GM23338 (cell line): ENCODE results near the gene UBE2J1.

ENCODE experiments used
- CREB1 ChIP-seq: fragments of 250-450 bp; sonication (Bioruptor Pico); IDR thresholded peaks from 2 replicates; pipeline ENCODE4 v1.5.0; 2020; ENCODE audit warnings: low read depth, mild to moderate bottlenecking, moderate library complexity
- EZH2 ChIP-seq: fragments of 200-600 bp; sonication (generic); IDR thresholded peaks from one replicate; pipeline ENCODE4 v1.8.0; 2017; ENCODE audit warnings: antibody characterized with exemption, mild to moderate bottlenecking, low read depth; ENCODE audit not compliant: unreplicated experiment
- EZH2phosphoT487 ChIP-seq: fragments of 200-600 bp; sonication (generic); IDR thresholded peaks from one replicate; pipeline ENCODE4 v1.8.1; 2018; ENCODE audit warnings: antibody characterized with exemption; ENCODE audit not compliant: unreplicated experiment
- JUNB ChIP-seq: IDR thresholded peaks from one replicate; pipeline ENCODE4 v1.6.1; 2016; ENCODE audit warnings: antibody characterized with exemption; ENCODE audit not compliant: unreplicated experiment
- POLR2AphosphoS5 ChIP-seq: IDR thresholded peaks from 2 replicates; pipeline ENCODE4 v1.6.1; 2016; ENCODE audit warnings: antibody characterized with exemption, low read depth
- STAT1 ChIP-seq: IDR thresholded peaks from one replicate; pipeline ENCODE4 v1.6.1; 2016; ENCODE audit warnings: antibody characterized with exemption; ENCODE audit not compliant: unreplicated experiment
- ZNF114 ChIP-seq: fragments of 250-450 bp; sonication (Bioruptor Pico); IDR thresholded peaks from 2 replicates; pipeline ENCODE4 v1.5.0; 2020; ENCODE audit warnings: mild to moderate bottlenecking, moderate library complexity
- ZNF331 ChIP-seq: fragments of 250-450 bp; sonication (Bioruptor Pico); IDR thresholded peaks from 2 replicates; pipeline ENCODE4 v1.5.0; 2020; ENCODE audit warnings: low read depth, mild to moderate bottlenecking, moderate library complexity
- TF ChIP-seq, protein P1 (sequence below), 2 experiments: fragments of 200-600 bp in 1 of 2; sonication (generic) in 1 of 2; conservative IDR thresholded peaks; 2 replicates each; pipeline versions ENCODE4 v1.5.1 to v1.6.1; 2016 to 2017; ENCODE audit warnings: antibody characterized with exemption in 2 of 2, low read depth in 2 of 2, mild to moderate bottlenecking in 2 of 2, moderate library complexity in 1 of 2
- TF ChIP-seq, protein P2 (sequence below): IDR thresholded peaks from one replicate; pipeline ENCODE4 v1.6.1; 2018; ENCODE audit warnings: antibody characterized with exemption; ENCODE audit not compliant: unreplicated experiment
- TF ChIP-seq, protein P3 (sequence below): IDR thresholded peaks from 2 replicates; pipeline ENCODE4 v1.6.1; 2016; ENCODE audit warnings: antibody characterized with exemption

DNA sequence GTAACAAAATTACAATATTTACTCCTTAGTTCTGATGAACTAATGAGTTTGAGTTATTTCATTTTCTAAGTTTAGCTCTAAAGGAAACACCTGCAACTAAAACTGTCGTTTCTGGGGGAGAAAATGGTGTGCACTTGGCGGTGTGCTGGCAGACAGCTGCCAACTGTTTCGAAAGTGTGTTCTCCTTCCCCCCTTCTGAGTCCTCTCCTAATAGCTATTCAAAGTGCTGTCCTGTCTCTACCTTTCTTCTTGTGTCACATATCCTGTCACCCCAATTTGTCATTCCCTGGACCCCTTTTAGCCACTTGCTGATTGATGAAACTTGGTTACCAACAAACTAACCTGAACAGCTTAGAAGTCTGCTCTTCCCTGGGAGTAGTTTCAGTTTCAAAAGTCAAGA, 4.9 kb upstream of the UBE2J1 start:
- TF ChIP-seq, protein P1, sequence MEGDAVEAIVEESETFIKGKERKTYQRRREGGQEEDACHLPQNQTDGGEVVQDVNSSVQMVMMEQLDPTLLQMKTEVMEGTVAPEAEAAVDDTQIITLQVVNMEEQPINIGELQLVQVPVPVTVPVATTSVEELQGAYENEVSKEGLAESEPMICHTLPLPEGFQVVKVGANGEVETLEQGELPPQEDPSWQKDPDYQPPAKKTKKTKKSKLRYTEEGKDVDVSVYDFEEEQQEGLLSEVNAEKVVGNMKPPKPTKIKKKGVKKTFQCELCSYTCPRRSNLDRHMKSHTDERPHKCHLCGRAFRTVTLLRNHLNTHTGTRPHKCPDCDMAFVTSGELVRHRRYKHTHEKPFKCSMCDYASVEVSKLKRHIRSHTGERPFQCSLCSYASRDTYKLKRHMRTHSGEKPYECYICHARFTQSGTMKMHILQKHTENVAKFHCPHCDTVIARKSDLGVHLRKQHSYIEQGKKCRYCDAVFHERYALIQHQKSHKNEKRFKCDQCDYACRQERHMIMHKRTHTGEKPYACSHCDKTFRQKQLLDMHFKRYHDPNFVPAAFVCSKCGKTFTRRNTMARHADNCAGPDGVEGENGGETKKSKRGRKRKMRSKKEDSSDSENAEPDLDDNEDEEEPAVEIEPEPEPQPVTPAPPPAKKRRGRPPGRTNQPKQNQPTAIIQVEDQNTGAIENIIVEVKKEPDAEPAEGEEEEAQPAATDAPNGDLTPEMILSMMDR (conservative IDR thresholded peaks at IDR 0.05; ENCODE audit: low read depth in 2 of 2), result no peak
- TF ChIP-seq EZH2phosphoT487 (no peak), POLR2AphosphoS5 (no peak), EZH2 (no peak), CREB1 (CRISPR knock-in tag) (no peak), JUNB (no peak), ZNF331 (CRISPR knock-in tag) (no peak), ZNF114 (CRISPR knock-in tag) (no peak), STAT1 (no peak)
- TF ChIP-seq, protein P2, sequence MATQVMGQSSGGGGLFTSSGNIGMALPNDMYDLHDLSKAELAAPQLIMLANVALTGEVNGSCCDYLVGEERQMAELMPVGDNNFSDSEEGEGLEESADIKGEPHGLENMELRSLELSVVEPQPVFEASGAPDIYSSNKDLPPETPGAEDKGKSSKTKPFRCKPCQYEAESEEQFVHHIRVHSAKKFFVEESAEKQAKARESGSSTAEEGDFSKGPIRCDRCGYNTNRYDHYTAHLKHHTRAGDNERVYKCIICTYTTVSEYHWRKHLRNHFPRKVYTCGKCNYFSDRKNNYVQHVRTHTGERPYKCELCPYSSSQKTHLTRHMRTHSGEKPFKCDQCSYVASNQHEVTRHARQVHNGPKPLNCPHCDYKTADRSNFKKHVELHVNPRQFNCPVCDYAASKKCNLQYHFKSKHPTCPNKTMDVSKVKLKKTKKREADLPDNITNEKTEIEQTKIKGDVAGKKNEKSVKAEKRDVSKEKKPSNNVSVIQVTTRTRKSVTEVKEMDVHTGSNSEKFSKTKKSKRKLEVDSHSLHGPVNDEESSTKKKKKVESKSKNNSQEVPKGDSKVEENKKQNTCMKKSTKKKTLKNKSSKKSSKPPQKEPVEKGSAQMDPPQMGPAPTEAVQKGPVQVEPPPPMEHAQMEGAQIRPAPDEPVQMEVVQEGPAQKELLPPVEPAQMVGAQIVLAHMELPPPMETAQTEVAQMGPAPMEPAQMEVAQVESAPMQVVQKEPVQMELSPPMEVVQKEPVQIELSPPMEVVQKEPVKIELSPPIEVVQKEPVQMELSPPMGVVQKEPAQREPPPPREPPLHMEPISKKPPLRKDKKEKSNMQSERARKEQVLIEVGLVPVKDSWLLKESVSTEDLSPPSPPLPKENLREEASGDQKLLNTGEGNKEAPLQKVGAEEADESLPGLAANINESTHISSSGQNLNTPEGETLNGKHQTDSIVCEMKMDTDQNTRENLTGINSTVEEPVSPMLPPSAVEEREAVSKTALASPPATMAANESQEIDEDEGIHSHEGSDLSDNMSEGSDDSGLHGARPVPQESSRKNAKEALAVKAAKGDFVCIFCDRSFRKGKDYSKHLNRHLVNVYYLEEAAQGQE, result no peak
- TF ChIP-seq, protein P3, sequence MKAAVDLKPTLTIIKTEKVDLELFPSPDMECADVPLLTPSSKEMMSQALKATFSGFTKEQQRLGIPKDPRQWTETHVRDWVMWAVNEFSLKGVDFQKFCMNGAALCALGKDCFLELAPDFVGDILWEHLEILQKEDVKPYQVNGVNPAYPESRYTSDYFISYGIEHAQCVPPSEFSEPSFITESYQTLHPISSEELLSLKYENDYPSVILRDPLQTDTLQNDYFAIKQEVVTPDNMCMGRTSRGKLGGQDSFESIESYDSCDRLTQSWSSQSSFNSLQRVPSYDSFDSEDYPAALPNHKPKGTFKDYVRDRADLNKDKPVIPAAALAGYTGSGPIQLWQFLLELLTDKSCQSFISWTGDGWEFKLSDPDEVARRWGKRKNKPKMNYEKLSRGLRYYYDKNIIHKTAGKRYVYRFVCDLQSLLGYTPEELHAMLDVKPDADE, result no peak
